HG03039 (cell line): ENCODE results near the gene IDS.
"Not testable (repeated sequence)": the region's sequence is repeated elsewhere in the genome, so short reads cannot be mapped to it uniquely, and the experiment has no call there.

Experiments used
- ATAC-seq: cut with Tn5 transposase; IDR thresholded peaks from one replicate; pipeline ENCODE4 v1.9.1; 2021; ENCODE audit warnings: mild to moderate bottlenecking, moderate library complexity; ENCODE audit not compliant: unreplicated experiment

IDS gene

GRCh38 chrX:149528381-149528780 is 23.3 kb upstream of the IDS start:
- no peak for ATAC-seq

GRCh38 chrX:149527705-149528104 is 22.6 kb upstream of the IDS start:
- no peak for ATAC-seq

DNA sequence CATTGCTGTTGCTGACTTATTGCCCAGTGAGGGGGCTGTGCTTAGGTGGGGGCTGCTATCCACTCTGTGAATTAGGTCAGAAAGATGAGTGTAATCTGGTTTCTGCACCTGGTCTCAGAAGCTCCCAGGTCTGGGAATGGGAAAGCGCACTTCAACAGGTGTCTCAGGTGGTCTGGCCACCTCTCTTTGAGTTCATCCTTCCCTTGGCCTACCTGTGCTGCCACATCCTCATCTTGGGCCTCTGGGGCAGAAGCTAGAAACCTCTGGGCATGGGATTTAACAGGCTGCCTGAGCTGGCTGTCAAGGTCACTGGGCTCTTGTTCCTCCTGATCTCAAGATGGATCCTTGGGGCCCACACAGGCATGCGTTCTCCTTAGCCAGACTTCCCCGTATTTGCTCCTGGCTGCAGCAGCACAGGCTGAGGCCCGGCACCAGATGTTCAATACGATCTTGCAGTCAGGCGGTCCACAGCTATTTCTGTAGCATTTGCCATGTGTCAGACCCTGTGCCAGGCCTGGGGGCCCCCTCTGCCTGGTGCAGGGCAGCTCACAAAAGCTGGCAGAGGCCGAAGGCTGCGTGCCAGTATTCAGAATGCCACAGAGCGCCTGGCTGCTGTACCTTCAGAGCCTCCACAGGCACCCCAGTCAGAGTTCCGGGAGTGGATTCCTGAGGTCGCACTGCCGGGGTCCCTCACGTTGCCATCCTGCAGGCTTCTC is 21.4 kb upstream of the IDS start:
- not testable (repeated sequence) for ATAC-seq

DNA sequence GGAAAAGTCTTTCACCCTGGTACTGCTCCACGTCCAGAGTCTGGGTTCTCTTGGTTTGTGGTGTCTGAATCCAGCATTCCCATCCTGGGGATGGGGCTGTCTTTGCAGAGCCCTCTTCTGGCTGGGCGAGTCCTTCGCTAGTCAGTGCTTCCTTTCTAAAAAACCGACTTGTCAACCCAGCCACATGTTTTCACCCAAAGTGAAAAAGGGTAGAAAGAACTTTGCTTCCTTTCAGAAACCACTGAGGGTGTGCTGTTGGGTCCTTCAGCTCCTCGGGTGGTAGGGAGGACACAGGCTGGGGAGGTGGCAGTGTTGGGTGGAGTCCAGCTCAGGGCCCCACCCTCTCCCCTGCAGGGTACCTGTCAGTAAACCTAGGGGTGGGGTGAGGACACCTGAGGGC is 20.8 kb upstream of the IDS start:
- peak; percentile 36 for ATAC-seq

DNA sequence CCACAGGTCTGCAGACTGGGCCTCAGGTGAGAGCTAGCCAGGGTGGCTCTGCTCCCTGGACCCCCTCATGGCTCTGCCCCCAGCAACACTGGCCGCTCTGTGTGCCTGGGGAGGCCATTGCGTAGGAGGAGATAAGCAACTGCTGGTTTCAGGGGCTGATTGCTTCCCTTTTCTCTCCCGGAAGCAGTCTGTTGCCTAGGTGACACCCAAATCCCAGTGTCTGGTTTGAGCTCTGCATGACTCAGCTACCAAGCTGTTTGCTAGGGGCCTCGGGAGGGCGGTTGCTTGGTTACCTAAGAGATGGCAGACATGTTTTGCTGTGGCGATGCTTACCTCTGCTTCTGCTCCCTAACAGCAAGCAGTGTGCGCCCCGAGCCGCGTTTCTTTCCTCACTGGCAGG is 20.3 kb upstream of the IDS start:
- peak; percentile 91 for ATAC-seq

DNA sequence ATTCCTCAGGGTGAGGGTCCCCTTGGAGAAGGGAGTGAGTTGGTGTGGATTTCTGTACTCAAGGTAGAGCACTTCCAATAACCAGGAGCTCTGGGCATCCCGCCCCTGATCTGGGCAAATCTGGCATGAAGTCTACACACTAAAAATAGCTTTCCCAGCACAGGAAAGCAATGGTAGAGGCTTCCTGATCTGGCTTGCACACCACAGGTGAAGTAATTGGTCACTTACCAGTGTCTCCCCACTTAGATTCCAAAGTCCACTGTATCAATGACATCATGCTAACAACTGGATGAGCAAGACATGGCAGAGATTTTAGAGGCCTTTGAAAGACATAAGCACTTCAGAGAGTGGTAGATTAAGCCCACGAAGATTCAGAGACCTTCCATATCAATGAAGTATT is 17.8 kb upstream of the IDS start:
- ATAC-seq: no peak

DNA sequence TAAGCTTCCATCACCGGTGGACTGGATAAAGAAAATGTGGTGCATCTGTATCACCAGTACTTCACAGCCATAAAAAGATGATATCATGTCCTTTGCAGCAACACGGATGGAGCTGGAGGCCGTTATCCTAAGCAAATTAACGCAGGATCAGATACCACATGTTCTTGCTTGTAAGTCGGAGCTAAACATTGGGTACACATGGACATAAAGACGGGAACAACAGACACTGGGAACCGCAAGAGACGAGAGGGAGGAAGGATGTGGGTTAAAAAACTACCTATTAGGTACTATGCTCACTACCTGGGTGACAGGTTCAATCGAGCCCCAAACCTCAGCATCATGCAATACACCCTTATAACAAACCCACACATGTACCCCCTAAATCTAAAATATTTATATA is 16.3 kb upstream of the IDS start:
- ATAC-seq: no peak

DNA sequence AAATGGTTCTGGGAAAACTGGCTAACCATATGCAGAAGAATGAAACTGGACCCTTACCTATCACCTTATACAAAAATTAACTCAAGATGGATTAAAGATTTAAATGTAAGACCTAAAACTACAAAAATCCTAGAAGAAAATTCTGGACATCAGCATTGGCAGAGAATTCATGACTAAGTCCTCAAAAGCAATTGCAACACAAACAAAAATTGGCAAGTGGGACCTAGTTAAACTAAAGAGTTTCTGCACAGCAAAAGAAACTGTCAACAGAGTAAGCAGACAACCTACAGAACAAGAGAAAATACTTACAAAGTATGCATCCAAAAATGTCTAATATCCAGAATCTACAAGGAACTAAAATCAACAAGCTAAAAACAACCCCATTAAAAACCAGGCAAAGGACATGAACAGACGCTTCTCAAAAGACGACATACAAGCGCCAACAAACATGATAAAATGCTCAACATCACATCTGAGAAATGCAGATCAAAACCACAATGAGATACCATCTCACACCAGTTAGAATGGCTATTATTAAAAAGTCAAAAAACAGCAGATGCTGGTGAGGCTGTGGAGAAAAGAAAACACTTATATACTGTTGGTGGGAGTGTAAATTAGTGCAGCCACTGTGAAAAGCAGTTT is 15.7 kb upstream of the IDS start:
- not testable (repeated sequence) for ATAC-seq

GRCh38 chrX:149518236-149518635 is 13.1 kb upstream of the IDS start:
- ATAC-seq: no peak

GRCh38 chrX:149517308-149517707 is 12.2 kb upstream of the IDS start:
- ATAC-seq: no peak

DNA sequence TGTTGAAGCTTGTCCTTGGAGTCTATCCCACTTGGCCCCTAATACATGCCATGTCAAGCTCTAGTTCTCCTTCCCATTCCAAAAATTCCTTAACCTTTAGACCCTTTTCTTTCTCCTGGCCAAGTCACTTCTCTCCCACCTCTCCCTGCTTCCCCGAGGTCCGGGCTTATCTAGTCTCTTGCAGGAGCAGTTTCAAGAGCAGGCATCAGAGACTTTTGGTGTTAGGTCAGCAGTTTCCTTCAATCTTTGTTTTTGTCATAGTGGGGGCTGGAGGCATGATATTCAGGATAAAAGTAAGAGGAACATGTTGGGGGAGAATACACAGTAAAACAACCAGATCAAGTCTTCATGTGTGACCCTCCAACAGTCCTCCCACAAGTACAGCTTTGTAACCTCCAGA is 11.5 kb upstream of the IDS start:
- ATAC-seq: no peak

DNA sequence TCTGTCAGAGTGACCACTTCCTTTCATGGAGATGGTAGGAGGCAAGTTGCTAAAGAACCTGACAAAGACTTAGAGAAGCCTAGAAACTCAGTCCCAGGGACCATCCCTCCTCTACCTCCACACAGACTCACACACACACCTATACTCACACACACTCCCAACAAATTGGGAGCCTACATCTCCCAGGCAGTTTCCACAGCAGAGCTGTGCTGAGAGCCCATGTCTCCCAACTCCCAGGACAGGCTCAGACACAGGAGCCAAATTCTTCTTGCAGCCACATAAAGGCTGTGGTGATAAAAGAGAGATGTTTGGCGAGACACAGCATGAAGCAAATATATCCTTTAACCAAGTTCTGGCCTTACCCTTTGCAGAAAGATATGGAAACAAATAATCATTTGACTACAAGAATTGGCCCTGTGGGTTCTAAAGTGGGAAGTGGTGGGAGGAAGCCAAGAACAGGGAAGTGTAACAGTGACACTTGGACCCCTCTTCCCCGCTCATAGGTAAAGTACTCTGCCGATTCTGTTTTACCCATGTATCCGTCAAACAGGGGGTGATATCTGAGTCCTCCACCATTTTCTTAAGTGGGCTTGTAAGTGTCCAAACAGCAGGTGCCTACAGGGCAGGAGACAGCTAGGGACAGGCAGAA is 11.0 kb upstream of the IDS start:
- no peak for ATAC-seq

- ATAC-seq: no peak
Measured at GRCh38 chrX:149513825-149514428, 8.8 kb upstream of the IDS start.

DNA sequence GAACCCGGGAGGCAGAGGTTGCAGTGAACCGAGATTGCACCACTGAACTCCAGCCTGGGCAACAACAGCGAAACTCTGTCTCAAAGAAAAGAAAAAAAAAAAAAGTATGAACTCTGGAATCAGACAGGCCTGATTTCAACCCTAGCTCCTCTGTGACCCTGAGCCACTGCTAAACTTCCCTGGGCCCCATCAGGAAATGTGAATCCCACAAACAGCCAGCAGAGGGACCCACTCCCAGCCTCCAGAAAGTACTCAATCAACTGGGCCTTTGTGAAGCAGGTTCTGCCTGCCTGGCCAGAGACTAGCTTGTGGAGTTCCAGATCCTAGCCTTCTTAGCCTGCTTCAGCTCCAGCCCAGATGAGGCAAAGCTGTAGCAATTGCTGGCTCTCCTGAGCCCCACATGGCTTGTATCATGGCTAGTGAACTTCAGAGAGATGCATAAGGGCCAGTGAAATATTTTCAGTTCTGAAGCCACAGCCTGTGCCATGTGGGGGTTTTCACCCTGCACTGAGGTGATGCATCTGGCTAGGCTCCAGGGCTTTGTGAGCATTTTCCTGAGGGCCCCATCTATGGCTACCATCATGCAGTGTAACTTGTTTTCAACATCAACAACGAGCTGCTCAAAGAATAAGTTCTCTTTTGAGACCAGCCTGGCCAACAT is 7.2 kb upstream of the IDS start:
- no peak for ATAC-seq

DNA sequence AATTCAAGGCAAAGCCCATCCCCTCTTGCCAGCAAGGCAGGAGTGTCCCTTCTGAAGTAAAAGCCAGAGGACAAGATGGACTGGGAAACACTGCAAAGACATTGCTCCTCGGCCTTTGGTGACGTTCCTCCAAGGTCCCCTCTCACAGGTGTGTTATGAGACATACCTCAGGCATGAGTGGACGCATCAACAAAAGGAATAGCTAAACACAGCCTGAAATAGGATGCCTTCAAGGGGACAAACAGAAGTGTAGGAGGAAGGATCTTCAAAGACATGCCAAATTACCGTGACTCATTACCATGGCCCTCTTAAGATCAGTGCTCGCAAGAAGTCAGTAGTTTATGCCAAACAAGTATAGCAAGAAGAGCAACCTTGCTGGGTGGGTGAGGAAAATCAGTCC is 6.0 kb upstream of the IDS start:
- no peak for ATAC-seq

GRCh38 chrX:149510386-149510785 is 5.3 kb upstream of the IDS start:
- no peak for ATAC-seq

GRCh38 chrX:149508467-149508866 is 3.4 kb upstream of the IDS start:
- no peak for ATAC-seq

GRCh38 chrX:149506349-149506748 is 1.2 kb upstream of the IDS start:
- ATAC-seq: no peak

GRCh38 chrX:149505671-149506070 is 565 bp upstream of the IDS start:
- ATAC-seq: no peak

- peak; percentile 26 for ATAC-seq
Measured at GRCh38 chrX:149504226-149504914, 736 bp downstream of the IDS start.

GRCh38 chrX:149503446-149503845 is 1.7 kb downstream of the IDS start:
- ATAC-seq: peak; percentile 65
